Measurements from ENCODE around the gene EMD. TPM values are rescaled to one million over a fixed set of nuclear protein-coding genes. Genes with fewer than 3 reads are reported as not detected.

Gene EMD
- total RNA-seq, 1 donor from 2014 or later: 16.1 TPM

- Histone ChIP-seq H3K4me3 (ENCODE audit: low read depth, low read length) (peak overlapping the region; percentile 85), H3K36me3 (ENCODE audit: control insufficient read depth, insufficient read depth, low read length) (peaks cover 32% of the 10 kb centered on the region), H3K27me3 (ENCODE audit: control insufficient read depth, insufficient read depth, low read length) (no peaks in the 10 kb centered on the region)
- peak; percentile 86 for DNase-seq (ENCODE audit: low read depth)
- no peak for TF ChIP-seq CTCF (IDR thresholded peaks at IDR 0.05; ENCODE audit: insufficient read depth, low read length, severe bottlenecking)
- FAIRE-seq: no peak
Measured at GRCh38 chrX:154368630-154369448, 10.3 kb upstream of the EMD start.

- Histone ChIP-seq H3K4me3 (ENCODE audit: low read depth, low read length) (peak overlapping the region; percentile 85), H3K27me3 (ENCODE audit: control insufficient read depth, insufficient read depth, low read length) (no peaks in the 10 kb centered on the region), H3K36me3 (ENCODE audit: control insufficient read depth, insufficient read depth, low read length) (peaks cover 23% of the 10 kb centered on the region)
- DNase-seq (ENCODE audit: low read depth) (peak; percentile 77), FAIRE-seq (no peak)
- TF ChIP-seq CTCF (IDR thresholded peaks at IDR 0.05; ENCODE audit: insufficient read depth, low read length, severe bottlenecking): no peak
Measured at GRCh38 chrX:154369449-154370299, 9.4 kb upstream of the EMD start.

DNA sequence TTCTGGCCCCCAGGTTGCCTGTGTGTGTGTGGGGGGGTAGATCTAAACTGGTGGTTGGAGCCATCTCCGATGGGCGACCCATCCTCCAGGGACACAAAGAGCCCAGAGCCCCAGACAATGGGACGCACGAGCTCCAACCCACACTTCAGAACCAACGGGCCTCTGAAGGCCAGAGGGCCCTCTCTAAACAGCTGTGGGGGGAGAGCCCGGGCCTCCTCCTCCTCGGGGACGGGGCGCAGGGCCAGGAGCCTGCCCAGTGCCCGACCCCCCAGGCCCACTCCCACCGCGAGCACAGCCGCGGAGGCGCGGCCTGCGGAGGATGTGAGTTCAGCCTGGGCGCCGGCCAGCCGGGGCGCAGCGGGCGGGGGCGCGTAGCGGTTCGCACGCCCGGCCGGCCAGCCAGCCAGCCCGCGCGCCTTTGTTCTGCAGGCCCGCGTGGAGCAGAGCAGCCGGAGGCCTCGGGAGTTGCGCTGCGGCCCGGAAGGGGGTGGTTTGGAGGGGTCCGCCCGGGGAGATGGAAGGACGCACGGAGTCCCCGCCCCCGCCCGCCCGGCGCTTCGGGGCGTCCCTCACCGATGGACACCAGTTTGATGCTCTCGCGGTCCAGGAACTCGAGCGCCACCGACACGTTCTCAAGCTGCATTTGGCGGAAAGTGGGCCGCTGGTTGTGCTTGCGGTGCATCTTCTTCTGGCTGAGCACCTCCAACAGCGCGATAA lies 8.6 kb upstream of the EMD start:
- H3K36me3 ChIP-seq (ENCODE audit: control insufficient read depth, insufficient read depth, low read length): peaks cover 20% of the 10 kb centered on the region
- no peaks in the 10 kb centered on the region for H3K27me3 ChIP-seq (ENCODE audit: control insufficient read depth, insufficient read depth, low read length)
- DNase-seq (ENCODE audit: low read depth) (no peak), FAIRE-seq (no peak)
- TF ChIP-seq CTCF (IDR thresholded peaks at IDR 0.05; ENCODE audit: insufficient read depth, low read length, severe bottlenecking): no peak
- peak overlapping the region; percentile 85 for H3K4me3 ChIP-seq (ENCODE audit: low read depth, low read length)

DNA sequence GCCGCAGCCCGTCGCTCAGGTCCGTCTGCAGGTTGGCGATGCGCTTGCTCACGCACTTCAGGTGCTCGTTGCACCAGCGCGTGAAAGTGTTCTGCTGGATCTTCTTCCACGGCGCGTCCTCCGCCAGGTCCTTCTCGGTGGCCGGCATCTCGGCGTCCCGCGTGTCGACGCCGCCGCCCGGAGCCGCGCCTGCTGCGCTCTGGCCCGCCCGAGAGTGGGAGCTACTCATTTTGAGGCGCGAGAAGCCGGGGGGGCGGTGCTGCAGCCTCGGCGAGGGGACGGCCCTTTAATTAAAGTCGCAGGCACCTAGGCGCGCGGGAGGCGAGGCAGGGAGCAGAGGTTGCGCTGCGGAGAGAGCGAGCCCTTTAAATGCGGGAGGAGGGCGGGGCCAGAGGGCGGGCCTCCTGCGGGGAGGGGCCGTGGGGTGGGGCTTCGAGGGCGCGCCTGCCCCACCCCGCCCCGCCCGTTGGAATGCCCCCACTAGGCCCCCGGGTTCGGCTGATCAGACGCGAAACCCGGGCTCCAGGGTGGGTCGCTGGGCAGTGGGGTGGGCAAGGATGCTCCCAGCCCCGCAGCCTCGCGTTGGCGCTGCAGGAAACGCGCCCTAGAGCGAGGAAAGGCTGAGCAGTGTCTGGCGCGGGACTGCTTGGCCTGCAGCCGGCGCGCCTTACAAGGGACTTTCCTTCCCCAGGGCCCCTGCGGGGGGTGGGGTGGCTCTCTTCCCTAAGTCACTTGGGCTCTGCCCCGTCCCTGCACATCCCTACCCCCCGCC lies 7.9 kb upstream of the EMD start:
- H3K4me3 ChIP-seq (ENCODE audit: low read depth, low read length): peak overlapping the region; percentile 85
- TF ChIP-seq CTCF (IDR thresholded peaks at IDR 0.05; ENCODE audit: insufficient read depth, low read length, severe bottlenecking): no peak
- DNase-seq (ENCODE audit: low read depth) (peak; percentile 66), FAIRE-seq (no peak)
- peaks cover 14% of the 10 kb centered on the region for H3K36me3 ChIP-seq (ENCODE audit: control insufficient read depth, insufficient read depth, low read length)
- no peaks in the 10 kb centered on the region for H3K27me3 ChIP-seq (ENCODE audit: control insufficient read depth, insufficient read depth, low read length)

- no peak for TF ChIP-seq CTCF (IDR thresholded peaks at IDR 0.05; ENCODE audit: insufficient read depth, low read length, severe bottlenecking)
- FAIRE-seq: no peak
- Histone ChIP-seq H3K4me3 (ENCODE audit: low read depth, low read length) (peak overlapping the region; percentile 85), H3K36me3 (ENCODE audit: control insufficient read depth, insufficient read depth, low read length) (peaks cover 9% of the 10 kb centered on the region), H3K27me3 (ENCODE audit: control insufficient read depth, insufficient read depth, low read length) (no peaks in the 10 kb centered on the region)
- DNase-seq (ENCODE audit: low read depth): no peak
Measured at GRCh38 chrX:154371789-154372300, 7.2 kb upstream of the EMD start.
